A673 (cell line): ENCODE data around the gene AGAP5.

ENCODE experiments used
- CTCF ChIP-seq: fragments of 300-800, 200-600 bp; sonication (generic); conservative IDR thresholded peaks from 2 replicates; pipeline ENCODE4 v1.5.1; 2017; ENCODE audit warnings: low read depth, mild to moderate bottlenecking, antibody characterized with exemption, low read length, moderate library complexity, mixed read lengths
- EZH2 ChIP-seq: fragments of 200-600 bp; sonication (generic); IDR thresholded peaks from 2 replicates; pipeline ENCODE4 v1.6.1; 2017; ENCODE audit warnings: borderline replicate concordance, low read depth, mild to moderate bottlenecking, mixed read lengths, antibody characterized with exemption, low read length; ENCODE audit not compliant: poor library complexity, severe bottlenecking

GRCh38 chr10:73644015-73644743 is 53.7 kb downstream of the AGAP5 start:
- TF ChIP-seq CTCF = peak; percentile 85
- TF ChIP-seq EZH2 = no peak
